ENCODE results near the gene HRG. TPM values are rescaled to one million over a fixed set of nuclear protein-coding genes. Genes with fewer than 3 reads are reported as not detected.
"Not testable (repeated sequence)": the region's sequence is repeated elsewhere in the genome, so short reads cannot be mapped to it uniquely, and the experiment has no call there.

Gene HRG
- total RNA-seq, 1 experiment from 2014 or later = not detected

- Histone ChIP-seq H3K4me1 (ENCODE audit: control insufficient read depth, insufficient read depth, low read length) (no peaks in the 10 kb centered on the region), H3K9me3 (ENCODE audit: control insufficient read depth, insufficient read depth, low read depth, low read length) (no peaks in the 10 kb centered on the region), H3K27me3 (ENCODE audit: control insufficient read depth, insufficient read depth, low read length) (no peaks in the 10 kb centered on the region), H3K36me3 (ENCODE audit: control insufficient read depth, insufficient read depth, low read length) (no peaks in the 10 kb centered on the region), H3K27ac (ENCODE audit: low read length) (no peak overlapping the region), H3K4me3 (ENCODE audit: low read depth in 2 of 2, low read length in 2 of 2) (no peak overlapping the region)
- ATAC-seq (no peak), DNase-seq (ENCODE audit: low read depth, low spot score) (no peak)
- in situ Hi-C loops (cut with HindIII; ENCODE audit: low pct_unique_long_range_greater_than_20kb, low sequenced_read_pairs) = no loop called here
- intact Hi-C loops (cut with micrococcal nuclease; ENCODE audit: unreplicated experiment) = no loop called here
- POLR2A ChIA-PET = no interaction called here
- CTCF ChIA-PET = no interaction called here
- BruUV-seq (replicated peaks) = no TSS peak
- TF ChIP-seq REST (IDR thresholded peaks at IDR 0.05; ENCODE audit: insufficient read depth in 1 of 2, low read depth in 2 of 2, low read length in 1 of 2) = no peak
- TF ChIP-seq TCF7L2 (IDR thresholded peaks at IDR 0.05; ENCODE audit: low read depth, low read length) = no peak
- no peak for TF ChIP-seq SIN3A (IDR thresholded peaks at IDR 0.05; ENCODE audit: borderline replicate concordance, insufficient read depth, low read depth, low read length)
- TF ChIP-seq POLR2AphosphoS5 (IDR thresholded peaks at IDR 0.05; ENCODE audit: low read depth, low read length) = no peak
- TF ChIP-seq CTCF (IDR thresholded peaks at IDR 0.05) = no peak
These were observed 31.7 kb downstream of the HRG start for GRCh38 chr3:186697510-186697909.

GRCh38 chr3:186700267-186700666 lies 34.5 kb downstream of the HRG start:
- Histone ChIP-seq H3K36me3 (ENCODE audit: control insufficient read depth, insufficient read depth, low read length) (no peaks in the 10 kb centered on the region), H3K27me3 (ENCODE audit: control insufficient read depth, insufficient read depth, low read length) (peaks cover 3% of the 10 kb centered on the region; the same call in 1 of the 2 replicates), H3K27ac (ENCODE audit: low read length) (no peak overlapping the region), H3K9me3 (ENCODE audit: control insufficient read depth, insufficient read depth, low read depth, low read length) (no peaks in the 10 kb centered on the region), H3K4me1 (ENCODE audit: control insufficient read depth, insufficient read depth, low read length) (no peaks in the 10 kb centered on the region), H3K4me3 (ENCODE audit: low read depth in 2 of 2, low read length in 2 of 2) (no peak overlapping the region)
- CTCF ChIA-PET = no interaction called here
- no peak for ATAC-seq
- intact Hi-C loops (cut with micrococcal nuclease; ENCODE audit: unreplicated experiment) = no loop called here
- DNase-seq (ENCODE audit: low read depth, low spot score) = no peak
- TF ChIP-seq CTCF (IDR thresholded peaks at IDR 0.05) = no peak
- no peak for TF ChIP-seq SIN3A (IDR thresholded peaks at IDR 0.05; ENCODE audit: borderline replicate concordance, insufficient read depth, low read depth, low read length)
- TF ChIP-seq REST (IDR thresholded peaks at IDR 0.05; ENCODE audit: insufficient read depth in 1 of 2, low read depth in 2 of 2, low read length in 1 of 2) = no peak
- in situ Hi-C loops (cut with HindIII; ENCODE audit: low pct_unique_long_range_greater_than_20kb, low sequenced_read_pairs) = no loop called here
- no TSS peak for BruUV-seq (replicated peaks)
- POLR2A ChIA-PET = no interaction called here

GRCh38 chr3:186702451-186702850 lies 36.6 kb downstream of the HRG start:
- H3K4me3 ChIP-seq (ENCODE audit: low read depth in 2 of 2, low read length in 2 of 2); POLR2A ChIA-PET; H3K27ac ChIP-seq (ENCODE audit: low read length); H3K36me3 ChIP-seq (ENCODE audit: control insufficient read depth, insufficient read depth, low read length); DNase-seq (ENCODE audit: low read depth, low spot score); CTCF ChIA-PET; H3K9me3 ChIP-seq (ENCODE audit: control insufficient read depth, insufficient read depth, low read depth, low read length); intact Hi-C loops (cut with micrococcal nuclease; ENCODE audit: unreplicated experiment); in situ Hi-C loops (cut with HindIII; ENCODE audit: low pct_unique_long_range_greater_than_20kb, low sequenced_read_pairs); H3K4me1 ChIP-seq (ENCODE audit: control insufficient read depth, insufficient read depth, low read length); BruUV-seq (replicated peaks); H3K27me3 ChIP-seq (ENCODE audit: control insufficient read depth, insufficient read depth, low read length); ATAC-seq: not testable (repeated sequence)

Measured in Panc1 (cell line).